CD14-positive monocyte (primary cell): ENCODE measurements around the gene KRTAP13-4. TPM values are rescaled to one million over a fixed set of nuclear protein-coding genes. Genes with fewer than 3 reads are reported as not detected.

Experiments used
- DNase-seq, 3 donors: peaks; one replicate each; pipeline ENCODE4 v3.0.0-alpha.2; 2011 to 2022
- H2AFZ ChIP-seq: 2 replicates; pipeline ENCODE4 v1.6.0; 2012; ENCODE audit warnings: mild to moderate bottlenecking, low read depth, low read length, inconsistent platforms; ENCODE audit not compliant: insufficient read depth, poor library complexity, severe bottlenecking
- H3K27ac ChIP-seq, 2 donors: 1 replicate in 1 of 2; 2 replicates in 1 of 2; pipeline ENCODE4 v1.5.1; 2012 to 2013; ENCODE audit warnings: low read length in 2 of 2, control low read depth in 1 of 2, inconsistent platforms in 1 of 2, low read depth in 1 of 2, mild to moderate bottlenecking in 1 of 2
- H3K27me3 ChIP-seq, 2 donors: one replicate each; pipeline versions ENCODE4 v1.6.0 to v1.6.1; 2011 to 2013; ENCODE audit warnings: low read length in 2 of 2; ENCODE audit not compliant: control insufficient read depth in 2 of 2, insufficient read depth in 2 of 2
- H3K36me3 ChIP-seq, 2 donors: replicated peaks in 1 of 2; 1 replicate in 1 of 2; 2 replicates in 1 of 2; pipeline versions ENCODE4 v1.5.1 to v1.6.1; 2012 to 2013; ENCODE audit warnings: low read length in 2 of 2, control low read depth in 1 of 2, inconsistent platforms in 1 of 2, mild to moderate bottlenecking in 1 of 2; ENCODE audit not compliant: insufficient read depth in 2 of 2, control insufficient read depth in 1 of 2
- H3K4me1 ChIP-seq, 2 donors: 1 replicate in 1 of 2; 2 replicates in 1 of 2; pipeline versions ENCODE4 v1.5.1 to v1.6.1; 2012 to 2013; ENCODE audit warnings: low read length in 2 of 2, control low read depth in 1 of 2, inconsistent platforms in 1 of 2, mild to moderate bottlenecking in 1 of 2, moderate library complexity in 1 of 2; ENCODE audit not compliant: insufficient read depth in 2 of 2, control insufficient read depth in 1 of 2
- H3K4me2 ChIP-seq: replicated peaks from 2 replicates; pipeline ENCODE3; 2012; ENCODE audit warnings: low read length, moderate library complexity, mild to moderate bottlenecking; ENCODE audit not compliant: poor library complexity, severe bottlenecking; ENCODE audit errors: extremely low read depth
- H3K4me3 ChIP-seq, 3 experiments: fragments of 200-600 bp in 1 of 3; sonication (generic) in 1 of 3; replicated peaks in 1 of 3; 1 replicate in 2 of 3; 2 replicates in 1 of 3; pipeline ENCODE4 v1.5.1; 2011 to 2013; ENCODE audit warnings: low read length in 3 of 3, mild to moderate bottlenecking in 3 of 3, control low read depth in 2 of 3, low read depth in 2 of 3, inconsistent platforms in 1 of 3, moderate library complexity in 1 of 3
- H3K79me2 ChIP-seq: 2 replicates; pipeline ENCODE4 v1.6.0; 2012; ENCODE audit warnings: mild to moderate bottlenecking, control low read depth, inconsistent platforms, low read length, moderate library complexity; ENCODE audit not compliant: insufficient read depth
- H3K9ac ChIP-seq: 2 replicates; pipeline ENCODE4 v1.6.0; 2017; ENCODE audit warnings: low read length, mild to moderate bottlenecking; ENCODE audit not compliant: insufficient read depth, poor library complexity, severe bottlenecking
- H3K9me3 ChIP-seq, 2 donors: replicated peaks in 1 of 2; 1 replicate in 1 of 2; 2 replicates in 1 of 2; pipeline versions ENCODE4 v1.5.1 to v1.6.1; 2012 to 2013; ENCODE audit warnings: low read length in 2 of 2, control low read depth in 1 of 2; ENCODE audit not compliant: control insufficient read depth in 1 of 2, insufficient read depth in 1 of 2
- H4K20me1 ChIP-seq: 2 replicates; pipeline ENCODE4 v1.6.0; 2012; ENCODE audit warnings: mild to moderate bottlenecking, low read length, control low read depth, moderate library complexity; ENCODE audit not compliant: insufficient read depth
- H3K27ac Mint-ChIP-seq, 7 donors: one replicate each; pipeline ENCODE4 v1.8.0; 2020; ENCODE audit warnings: mild to moderate bottlenecking in 7 of 7, mixed read lengths in 7 of 7, moderate library complexity in 6 of 7, inconsistent platforms in 2 of 7
- H3K27me3 Mint-ChIP-seq, 3 donors: one replicate each; pipeline ENCODE4 v1.8.0; 2021 to 2022; ENCODE audit warnings: low read depth in 3 of 3, mild to moderate bottlenecking in 3 of 3, mixed read lengths in 3 of 3, moderate library complexity in 3 of 3, inconsistent platforms in 1 of 3
- H3K36me3 Mint-ChIP-seq, 2 donors: one replicate each; pipeline ENCODE4 v1.8.0; 2020; ENCODE audit warnings: mixed read lengths in 2 of 2, inconsistent platforms in 1 of 2, mild to moderate bottlenecking in 1 of 2
- H3K4me1 Mint-ChIP-seq: one replicate; pipeline ENCODE4 v1.8.0; 2020; ENCODE audit warnings: mild to moderate bottlenecking, mixed read lengths
- H3K4me3 Mint-ChIP-seq, 2 donors: one replicate each; pipeline ENCODE4 v1.8.0; 2020; ENCODE audit warnings: mild to moderate bottlenecking in 2 of 2, mixed read lengths in 2 of 2, moderate library complexity in 1 of 2
- H3K9me3 Mint-ChIP-seq, 7 donors: one replicate each; pipeline ENCODE4 v1.8.0; 2020 to 2022; ENCODE audit warnings: mixed read lengths in 7 of 7, mild to moderate bottlenecking in 6 of 7, moderate library complexity in 6 of 7, inconsistent platforms in 2 of 7
- CTCF ChIP-seq: fragments of 200-600 bp; IDR thresholded peaks from one replicate; pipeline ENCODE4 v1.8.0; 2022; ENCODE audit warnings: antibody characterized with exemption, mild to moderate bottlenecking
- WGBS: methylation state at CpG from one replicate; pipeline ENCODE4 v1.1.5; 2013; ENCODE audit warnings: missing lambda C conversion rate; ENCODE audit not compliant: insufficient coverage; 5-methylcytosine and 5-hydroxymethylcytosine counted together
- intact Hi-C, 2 donors: fragments of 100-400 bp; cut with micrococcal nuclease; formaldehyde crosslinking; loops; one replicate each; pipeline versions ENCODE4 v1.15.0 to v1.15.1; 2023
- polyA plus RNA-seq, 3 donors: library from polyadenylated mRNA; depleted of rRNA in 1 of 3; unstranded in 2 of 3; stranded (reverse) in 1 of 3; fragments of 300-500 nt in 2 of 3; fragments of >200 nt in 1 of 3; fragmentation: Illumina TruSeq in 2 of 3; gene quantifications; 1 replicate in 2 of 3; 2 replicates in 1 of 3; pipeline ENCODE4 v1.2.3, GENCODE V29; 2012 to 2021

The KRTAP13-4 gene
- polyA plus RNA-seq, 3 donors = not detected

GRCh38 chr21:30439975-30440374 lies 10.0 kb downstream of the KRTAP13-4 start, which contains the start of gene KRTAP15-1:
TSS of gene KRTAP15-1 (plus strand) at chr21:30440275. CDS start at chr21:30440328, 53 bp downstream.
- peaks cover 0 to 8% (median 1%) of the 10 kb centered on the region in 7 donors for H3K9me3 Mint-ChIP-seq
- H3K4me1 Mint-ChIP-seq = no peaks in the 10 kb centered on the region

GRCh38 chr21:30443226-30443625 lies 13.2 kb downstream of the KRTAP13-4 start:
- Mint-ChIP-seq H3K4me1 (no peaks in the 10 kb centered on the region), H3K9me3 (peaks cover 0 to 8% (median 1%) of the 10 kb centered on the region in 7 donors), H3K27ac (no peak overlapping the region), H3K36me3 (no peaks in the 10 kb centered on the region), H3K4me3 (no peak overlapping the region), H3K27me3 (no peaks in the 10 kb centered on the region)
- no peak for TF ChIP-seq CTCF
- H3K27ac ChIP-seq = no peak overlapping the region
- no peak overlapping the region for H3K4me2 ChIP-seq
- intact Hi-C loops = no loop called here
- H4K20me1 ChIP-seq = no peaks in the 10 kb centered on the region
- no peaks in the 10 kb centered on the region for H3K79me2 ChIP-seq
- no peak overlapping the region for H3K4me3 ChIP-seq
- DNase-seq = no peak
- H3K9me3 ChIP-seq = no peaks in the 10 kb centered on the region
- no peaks in the 10 kb centered on the region for H3K27me3 ChIP-seq
- no peak overlapping the region for H3K9ac ChIP-seq
- no peaks in the 10 kb centered on the region for H3K36me3 ChIP-seq
- no peaks in the 10 kb centered on the region for H3K4me1 ChIP-seq
- no peak overlapping the region for H2AFZ ChIP-seq

More at GRCh38 chr21:30439975-30440374, 10.0 kb downstream of the KRTAP13-4 start, which contains the start of gene KRTAP15-1:
- intact Hi-C loops = no loop called here
- Histone ChIP-seq H3K27ac (no peak within 1 kb of the TSS), H2AFZ (no peak within 1 kb of the TSS), H3K4me2 (no peak within 1 kb of the TSS), H3K79me2 (no peaks in the 10 kb centered on the region), H3K9ac (no peak within 1 kb of the TSS), H3K27me3 (no peaks in the 10 kb centered on the region), H3K36me3 (no peaks in the 10 kb centered on the region), H3K9me3 (no peaks in the 10 kb centered on the region), H3K4me1 (no peaks in the 10 kb centered on the region), H4K20me1 (no peaks in the 10 kb centered on the region), H3K4me3 (no peak within 1 kb of the TSS)
- no peak for DNase-seq
- 93% methylated on average over 3 of the region's 5 CpGs for WGBS
- Mint-ChIP-seq H3K27me3 (no peaks in the 10 kb centered on the region), H3K4me3 (no peak within 1 kb of the TSS), H3K36me3 (no peaks in the 10 kb centered on the region), H3K27ac (no peak within 1 kb of the TSS)
- TF ChIP-seq CTCF = no peak
